Glomerular visceral epithelial cell (primary cell): ENCODE results near the gene DISC1.
"Not testable (repeated sequence)": the region's sequence is repeated elsewhere in the genome, so short reads cannot be mapped to it uniquely, and the experiment has no call there.

Experiments
- DNase-seq: peaks from one replicate; pipeline ENCODE4 v3.0.0-alpha.2; 2016; ENCODE audit errors: extremely low spot score

Gene DISC1

DNA sequence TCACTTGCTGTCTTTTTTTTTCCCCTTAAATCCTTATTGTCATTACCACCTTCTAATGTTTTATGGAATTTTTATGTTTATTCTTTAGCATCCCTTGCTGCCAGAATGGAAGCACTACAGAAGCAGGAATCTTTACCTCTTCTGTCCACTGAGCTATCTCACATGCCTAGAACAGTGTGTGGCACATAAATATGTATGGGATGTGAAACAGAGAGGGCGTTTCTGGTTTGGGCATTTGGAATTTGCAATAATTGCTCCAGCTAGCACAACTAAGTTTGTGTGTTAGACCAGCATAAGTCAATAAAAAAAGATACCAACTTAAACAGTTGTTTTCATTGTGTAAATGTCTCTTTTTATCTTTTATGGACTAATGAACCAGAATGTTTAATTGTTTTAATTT, 330.8 kb downstream of the DISC1 start:
- no peak for DNase-seq

DNA sequence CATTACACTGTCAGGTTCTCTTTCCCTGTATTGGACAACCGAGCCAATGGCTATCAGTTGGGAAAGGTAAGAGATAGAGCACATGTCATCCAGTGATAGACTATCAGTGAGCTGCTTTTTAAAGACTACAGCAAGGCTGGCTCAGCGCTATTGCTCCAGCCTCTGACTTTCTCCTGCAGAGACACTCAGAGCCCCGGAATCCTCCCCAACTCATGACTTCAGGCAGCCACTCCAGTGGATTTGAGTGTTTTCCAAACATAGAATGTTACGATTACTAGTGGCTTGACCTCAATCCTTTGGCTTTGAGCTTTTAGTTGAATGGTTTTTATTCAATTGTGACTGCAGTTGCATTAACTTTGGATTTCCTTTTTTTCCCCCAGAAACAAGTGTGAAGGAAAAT, 331.9 kb downstream of the DISC1 start:
- no peak for DNase-seq

DNA sequence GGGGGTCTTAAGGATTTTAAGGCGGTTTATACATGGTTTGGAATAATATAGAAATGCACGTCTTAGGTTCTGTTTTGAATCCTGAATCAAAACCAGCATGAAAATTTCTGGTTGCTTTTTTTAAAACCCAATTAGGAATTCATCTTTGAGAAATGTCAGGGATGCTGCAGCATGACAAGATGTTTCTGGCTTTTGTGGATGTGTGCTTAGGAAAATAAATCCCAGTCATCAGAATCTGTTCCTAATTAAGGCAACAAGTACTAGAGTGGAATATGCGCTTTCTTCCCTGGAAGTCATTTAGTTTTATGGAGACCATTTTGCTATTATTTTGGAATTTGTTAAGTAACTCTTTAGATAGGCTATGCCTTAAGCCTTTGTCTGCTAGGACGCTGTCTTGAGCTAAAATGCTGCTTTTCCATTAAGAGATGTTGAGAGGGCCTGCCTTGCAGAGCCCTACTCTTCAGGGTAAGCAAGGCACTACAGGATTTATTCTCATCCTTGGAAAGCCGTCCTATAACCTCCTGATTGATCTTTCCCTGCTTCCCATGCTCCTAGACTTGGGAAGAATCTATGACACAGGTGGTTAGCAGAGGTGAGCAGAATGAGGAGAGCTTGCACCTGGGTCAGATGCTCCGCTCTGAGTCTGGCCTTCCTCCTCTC, 332.8 kb downstream of the DISC1 start:
- DNase-seq, result no peak

DNA sequence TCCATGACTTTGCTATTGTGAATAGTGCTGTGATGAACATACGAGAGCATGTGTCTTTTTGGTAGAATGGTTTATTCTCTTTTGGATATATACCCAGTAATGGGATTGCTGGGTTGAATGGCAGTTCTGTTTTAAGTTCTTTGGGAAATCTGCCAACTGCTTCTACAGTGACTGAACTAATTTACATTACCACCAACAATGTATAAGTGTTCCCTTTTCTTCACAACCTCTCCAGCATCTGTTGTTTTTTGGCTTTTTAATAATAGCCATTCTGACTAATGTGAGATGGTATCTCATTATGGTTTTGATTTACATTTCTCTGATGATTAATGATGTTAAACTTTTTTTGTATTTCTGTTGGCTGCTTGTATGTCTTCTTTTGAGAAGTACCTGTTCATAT, 335.2 kb downstream of the DISC1 start:
- DNase-seq, result not testable (repeated sequence)

DNA sequence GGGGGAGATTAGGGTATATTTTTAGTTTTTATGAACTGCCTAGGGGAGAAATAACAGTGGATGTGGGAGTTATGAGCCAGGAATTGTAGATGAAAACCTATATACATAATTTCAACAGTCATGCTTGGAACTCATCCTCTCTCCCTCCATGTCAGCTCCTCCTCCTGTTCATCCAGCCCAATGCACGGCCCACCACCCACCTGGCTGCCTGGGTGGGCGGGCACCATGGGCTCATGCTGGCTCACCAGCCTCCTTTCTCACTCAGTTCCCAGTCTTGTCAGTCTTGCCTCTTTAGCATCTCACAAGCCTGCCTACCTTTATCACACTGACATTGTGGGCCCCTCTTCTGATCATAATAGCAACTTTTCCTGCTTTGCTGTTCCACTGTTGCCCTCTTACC, 336.0 kb downstream of the DISC1 start:
- DNase-seq, result no peak

DNA sequence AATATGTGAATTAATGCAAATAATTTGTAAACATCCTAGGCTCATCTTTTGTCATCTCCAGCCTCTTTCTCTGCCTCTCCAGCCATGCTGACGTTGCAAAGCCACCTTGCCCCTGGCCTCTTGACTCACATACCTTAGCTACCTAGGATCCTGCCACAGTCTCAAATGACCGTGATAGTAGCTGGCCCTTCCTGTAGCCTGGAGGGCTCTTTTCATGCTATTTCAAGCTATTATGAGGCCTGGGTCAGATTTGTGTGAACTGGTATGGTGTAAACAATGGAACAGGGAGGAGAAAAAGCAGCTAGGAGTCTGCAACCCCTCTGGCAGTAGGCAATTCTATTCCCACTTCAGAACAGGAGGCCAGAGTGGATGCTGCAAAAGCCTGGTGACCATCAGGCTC, 337.7 kb downstream of the DISC1 start:
- DNase-seq, result no peak

DNA sequence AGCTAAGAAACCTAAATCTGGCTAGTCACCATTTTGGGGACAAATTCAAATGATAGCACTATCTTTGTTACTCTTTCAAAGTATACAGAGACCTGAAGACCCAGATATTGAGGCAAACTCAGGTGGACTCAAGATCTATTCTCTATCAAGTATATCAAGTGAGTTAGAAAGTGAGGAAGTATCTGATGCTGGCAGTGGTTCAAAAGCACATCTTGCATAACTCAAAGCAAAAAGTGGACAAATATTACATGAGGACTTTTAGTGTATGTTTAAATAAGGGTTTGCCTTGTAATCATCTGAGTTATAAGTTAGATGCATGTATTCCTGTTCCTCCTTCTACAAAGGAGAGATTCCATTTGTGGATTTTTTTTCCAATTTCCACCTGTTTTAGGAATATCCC, 338.4 kb downstream of the DISC1 start:
- no peak for DNase-seq

DNA sequence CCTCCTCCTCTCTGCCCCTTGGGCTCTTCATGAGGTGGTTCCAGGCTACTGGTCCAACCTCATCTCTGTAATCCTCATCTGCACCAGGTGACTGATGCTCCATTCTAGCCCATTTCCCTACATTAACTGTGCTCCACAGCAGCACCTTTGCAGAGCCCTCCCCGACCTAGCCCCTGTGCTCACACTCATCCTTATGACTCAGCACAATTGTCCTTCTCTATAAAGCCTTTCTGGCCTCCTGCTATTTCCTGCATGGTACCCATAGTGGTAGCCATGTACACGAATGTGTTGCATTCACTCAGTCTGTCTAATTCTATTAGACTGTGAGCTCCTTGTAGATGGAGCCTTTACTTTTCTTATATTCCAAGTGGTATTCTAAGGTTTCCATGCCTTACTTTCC, 339.0 kb downstream of the DISC1 start:
- DNase-seq, result no peak

DNA sequence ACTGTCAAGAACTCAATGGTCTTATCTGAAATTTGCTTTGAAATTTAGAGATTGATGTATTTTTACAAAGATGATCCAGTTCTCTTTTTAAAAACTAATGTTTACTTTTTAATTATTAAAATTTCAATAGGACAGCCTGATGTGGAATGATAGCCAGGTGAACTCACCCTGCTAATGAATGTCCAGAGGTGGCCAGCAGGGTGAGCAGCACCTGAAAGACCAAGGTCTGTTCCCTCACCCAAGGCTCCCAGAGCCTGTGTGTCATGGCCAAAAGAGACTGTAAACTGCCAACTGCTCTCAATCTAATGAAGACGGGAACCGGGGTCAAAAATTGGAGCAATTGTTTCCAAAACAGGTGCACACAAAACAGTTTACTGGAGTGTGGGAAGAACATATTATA, 340.4 kb downstream of the DISC1 start:
- no peak for DNase-seq

DNA sequence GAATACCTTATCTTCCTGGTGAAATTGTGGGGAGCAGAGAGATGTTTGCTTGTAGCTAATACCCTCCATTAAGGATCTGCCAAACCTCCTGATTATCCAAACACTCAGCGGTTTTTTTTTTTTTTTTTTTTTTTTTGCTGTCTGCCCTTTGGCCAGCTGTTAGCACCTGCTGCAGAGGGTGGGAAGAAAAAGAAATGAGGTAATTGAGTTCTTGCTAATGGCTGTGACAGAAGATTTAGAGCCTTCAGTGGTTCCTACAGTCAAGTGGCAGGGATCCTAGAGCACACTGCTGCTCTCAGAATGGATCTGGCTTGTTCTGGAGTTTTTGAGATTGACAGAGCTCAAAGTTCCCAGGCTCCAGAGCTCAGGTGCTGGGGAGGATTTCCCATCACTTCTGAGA, 342.5 kb downstream of the DISC1 start:
- DNase-seq, result no peak

DNA sequence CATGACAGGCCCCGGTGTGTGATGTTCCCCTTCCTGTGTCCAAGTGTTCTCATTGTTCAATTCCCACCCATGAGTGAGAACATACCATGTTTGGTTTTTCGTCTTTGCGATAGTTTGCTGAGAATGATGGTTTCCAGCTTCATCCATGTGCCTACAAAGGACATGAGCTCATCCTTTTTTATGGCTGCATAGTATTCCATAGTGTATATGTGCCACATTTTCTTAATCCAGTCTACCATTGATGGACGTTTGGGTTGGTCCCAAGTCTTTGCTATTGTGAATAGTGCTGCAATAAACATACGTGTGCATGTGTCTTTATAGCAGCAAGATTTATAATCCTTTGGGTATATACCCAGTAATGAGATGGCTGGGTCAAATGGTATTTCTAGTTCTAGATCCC, 343.2 kb downstream of the DISC1 start:
- not testable (repeated sequence) for DNase-seq

DNA sequence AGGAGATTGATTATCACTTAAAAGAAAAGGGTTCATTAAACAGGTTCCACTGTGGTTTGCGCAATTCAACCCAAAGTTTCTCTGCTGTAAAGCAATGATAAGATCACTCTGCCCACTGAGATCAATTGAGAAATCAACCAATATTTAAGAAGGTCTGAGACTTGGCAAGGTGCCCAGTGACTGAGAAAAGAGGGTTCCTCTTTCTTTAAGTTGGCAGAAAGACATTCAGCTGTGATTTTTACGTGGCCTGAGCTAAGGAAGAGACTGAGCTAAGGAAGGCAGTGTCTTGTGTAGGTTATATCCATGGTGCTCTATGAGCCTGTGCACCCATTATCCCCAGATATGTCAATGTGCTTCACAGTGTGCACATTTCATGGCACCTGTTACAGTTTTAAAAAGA, 344.1 kb downstream of the DISC1 start:
- no peak for DNase-seq

DNA sequence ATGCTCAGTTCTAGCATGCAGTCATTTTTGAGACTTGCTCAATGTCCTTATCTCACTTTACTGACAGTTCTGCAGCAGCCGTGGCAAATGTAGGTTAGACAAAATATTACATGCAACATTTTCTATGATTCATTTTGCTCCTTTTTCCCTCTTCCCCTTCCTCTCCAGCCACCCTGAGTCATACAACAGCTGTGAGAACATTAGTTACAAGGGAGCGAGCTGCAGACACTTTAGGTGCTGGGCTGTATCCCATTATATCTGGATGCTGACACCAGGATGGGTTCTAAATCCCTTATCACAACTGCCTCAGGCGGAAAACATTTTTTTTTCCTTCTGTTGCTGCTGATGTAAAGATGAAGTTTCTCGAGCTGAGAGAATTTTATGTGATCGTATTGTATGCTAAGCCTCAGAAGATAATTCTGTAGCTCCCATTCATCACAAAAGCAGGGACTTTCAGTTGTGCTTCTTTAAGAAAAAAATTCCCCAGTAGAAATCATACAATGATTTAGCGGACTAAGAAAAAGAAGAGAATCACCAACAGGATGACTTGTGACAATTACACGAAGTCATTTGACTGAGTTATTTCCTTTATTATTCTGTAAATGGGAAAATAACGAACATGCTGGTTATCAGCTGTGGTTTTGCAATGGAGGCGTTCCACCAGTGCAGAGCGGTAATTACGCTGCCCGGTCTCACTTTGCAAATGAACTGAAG, 345.0 kb downstream of the DISC1 start:
- peak; percentile 43 for DNase-seq

DNA sequence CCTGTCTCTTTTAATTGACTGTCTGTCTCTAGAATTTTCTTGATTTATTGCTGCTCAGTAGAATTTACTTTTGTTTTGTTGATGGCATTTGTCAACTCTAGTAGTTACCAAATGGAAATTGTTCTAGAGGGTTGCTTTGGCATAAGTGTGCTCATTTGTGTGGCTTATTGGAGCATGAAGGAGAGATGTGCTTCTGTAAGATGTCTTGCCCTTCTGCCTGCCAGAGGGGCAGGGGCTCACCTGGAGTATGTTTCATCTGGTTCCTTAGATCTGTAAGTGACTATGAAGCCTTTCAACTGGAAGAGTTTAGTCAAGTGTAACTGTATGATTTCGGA, 345.5 kb downstream of the DISC1 start:
- no peak for DNase-seq

DNA sequence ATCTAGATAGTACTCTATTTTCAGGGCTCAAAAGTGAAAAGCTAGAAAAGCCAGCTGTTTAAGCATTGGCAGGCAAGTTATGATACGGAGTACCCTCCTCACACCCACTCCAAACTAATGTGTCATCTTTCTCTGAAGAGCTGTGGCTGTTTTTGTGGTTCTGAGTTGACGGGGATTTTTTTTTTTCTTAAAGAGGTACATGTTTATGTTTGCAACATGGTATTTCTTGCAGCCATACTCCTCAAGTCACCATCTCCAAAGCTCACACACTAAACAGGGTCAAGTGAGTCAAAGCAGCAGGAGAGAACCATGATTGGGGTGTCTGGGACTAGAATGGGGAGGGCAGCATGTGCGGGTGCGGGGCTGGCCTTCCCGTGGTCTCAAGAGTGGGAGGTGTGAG, 347.2 kb downstream of the DISC1 start:
- DNase-seq, result no peak

DNA sequence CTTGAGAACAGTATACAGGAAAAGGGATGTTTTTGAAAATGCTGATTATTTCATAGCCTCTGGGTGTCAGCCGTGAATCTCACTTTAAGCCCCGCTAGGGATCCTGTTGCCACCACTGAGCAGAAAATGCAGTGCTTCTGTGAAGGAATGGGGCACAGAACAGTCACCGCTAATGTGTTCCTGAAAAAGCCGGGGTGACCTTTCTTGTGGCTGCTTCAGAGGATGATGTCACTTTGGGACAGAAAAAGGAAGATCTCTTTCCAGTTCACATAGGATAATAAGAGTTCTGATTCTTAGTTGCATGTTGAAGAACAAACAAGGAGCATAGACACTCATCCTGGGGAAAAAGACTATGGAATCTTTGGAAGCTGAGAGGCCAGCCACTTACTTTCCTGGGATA, 349.6 kb downstream of the DISC1 start:
- no peak for DNase-seq

DNA sequence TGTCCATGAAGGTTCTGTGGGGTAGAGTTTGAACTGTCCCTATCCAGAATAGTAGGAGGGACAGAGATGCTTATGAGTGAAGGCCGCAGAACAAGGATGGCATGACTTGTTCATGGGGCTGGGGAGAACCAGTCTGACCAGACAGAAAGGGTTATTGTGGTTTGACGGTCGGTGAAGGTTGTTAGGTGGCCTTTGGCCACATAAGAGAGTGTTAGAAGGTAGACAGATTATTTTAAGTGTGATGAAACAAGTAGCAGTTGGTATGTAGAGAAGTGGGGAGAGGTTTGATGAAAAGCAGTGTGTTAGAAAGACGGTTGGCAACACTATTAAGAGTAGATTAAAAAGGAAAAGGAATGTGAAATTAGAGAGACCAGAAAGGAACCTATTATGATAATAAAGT, 355.1 kb downstream of the DISC1 start:
- DNase-seq, result no peak

DNA sequence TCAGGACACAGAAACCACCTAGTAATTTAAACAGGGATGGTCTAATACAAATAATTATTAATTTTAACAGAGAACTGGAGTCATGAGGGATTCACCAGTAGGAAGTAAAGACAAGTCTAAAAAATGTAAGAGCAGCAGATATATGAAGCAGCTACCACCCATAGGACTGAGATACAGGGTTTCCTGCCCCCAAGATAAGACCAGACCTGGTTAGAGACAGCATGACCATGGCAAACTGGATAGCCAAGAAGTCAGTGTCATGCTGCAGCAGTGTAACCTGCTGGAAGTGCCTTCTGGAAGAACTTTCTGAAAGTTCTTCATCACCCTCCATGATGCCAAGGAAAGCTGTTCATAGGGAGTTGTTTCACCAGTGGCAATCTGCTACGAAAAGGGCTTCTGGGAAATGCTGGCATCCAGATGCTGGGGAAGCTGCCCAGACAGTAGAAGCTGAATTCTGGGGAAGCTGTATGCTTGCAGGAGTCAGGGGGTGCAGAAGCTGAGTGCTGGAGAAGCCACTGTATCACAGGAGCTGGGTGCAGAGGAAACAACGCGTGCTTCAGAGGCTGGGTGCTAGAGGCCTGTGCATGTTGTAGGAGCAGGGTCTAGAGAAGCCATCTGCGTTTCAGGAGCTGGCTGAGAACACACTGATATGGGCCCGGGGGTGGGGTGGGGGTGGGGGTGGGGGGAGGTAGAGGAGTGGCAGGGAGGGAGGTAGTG, 356.4 kb downstream of the DISC1 start:
- no peak for DNase-seq

DNA sequence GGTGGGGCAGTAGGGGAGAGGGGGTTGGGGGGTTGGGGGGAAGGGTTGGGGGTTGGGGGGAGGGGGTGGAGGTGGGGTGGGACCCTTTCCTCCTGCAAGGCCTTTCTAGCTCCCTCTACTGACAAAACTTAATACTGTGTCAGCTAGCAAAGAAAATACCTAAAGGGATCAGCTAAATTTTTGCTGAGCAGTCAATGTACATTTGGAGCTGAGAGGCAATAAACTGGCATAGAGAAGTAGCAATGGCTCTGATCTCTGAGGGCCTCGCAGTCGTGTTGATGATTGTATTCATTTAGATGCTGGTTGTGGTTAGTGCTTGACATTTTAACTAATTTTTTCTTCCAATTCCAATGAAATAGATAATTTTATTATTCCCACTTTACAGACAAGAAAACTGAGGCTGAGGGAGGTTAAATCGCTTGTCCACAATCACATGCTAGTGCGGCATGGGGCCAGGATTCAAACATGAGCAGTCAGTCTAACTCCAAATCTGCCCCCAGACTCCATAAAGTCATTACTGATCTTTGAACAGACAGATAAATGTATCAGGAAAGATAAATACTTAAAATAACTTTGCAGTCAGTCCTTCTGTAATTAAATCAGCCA, 357.1 kb downstream of the DISC1 start:
- no peak for DNase-seq

DNA sequence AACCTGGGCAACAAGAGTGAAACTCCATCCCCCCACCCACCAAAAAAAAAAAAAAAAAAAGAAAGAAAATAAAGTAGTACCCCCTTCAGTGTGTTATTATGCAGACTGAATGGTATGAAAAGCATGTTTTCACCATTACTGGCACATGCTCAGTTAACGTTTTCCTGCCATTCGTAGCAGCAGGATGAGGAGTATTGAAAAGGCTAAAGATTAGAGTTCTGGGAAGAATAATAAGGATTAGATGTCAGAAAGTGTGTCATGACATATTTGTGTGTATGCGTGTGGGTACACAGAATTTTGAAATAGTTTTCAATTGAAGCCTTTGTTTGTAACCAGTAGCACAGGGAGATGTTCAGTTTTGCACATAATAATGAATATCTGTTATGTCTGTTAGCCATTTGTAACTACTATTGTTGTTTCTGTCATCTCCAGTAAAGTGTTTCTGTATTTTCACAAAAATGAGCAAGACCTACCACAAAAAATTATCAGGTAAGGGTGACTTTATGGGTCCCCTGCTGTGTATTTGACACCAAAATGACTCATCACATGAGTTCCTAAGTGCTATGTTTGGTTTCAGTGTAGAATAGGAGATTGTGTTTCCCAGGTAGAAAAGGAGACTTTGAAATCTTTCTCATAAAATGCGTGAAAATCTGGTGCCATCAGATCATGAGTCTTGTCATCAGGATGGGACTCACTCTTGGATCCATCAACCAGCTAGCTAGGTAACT, 358.9 kb downstream of the DISC1 start:
- no peak for DNase-seq

DNA sequence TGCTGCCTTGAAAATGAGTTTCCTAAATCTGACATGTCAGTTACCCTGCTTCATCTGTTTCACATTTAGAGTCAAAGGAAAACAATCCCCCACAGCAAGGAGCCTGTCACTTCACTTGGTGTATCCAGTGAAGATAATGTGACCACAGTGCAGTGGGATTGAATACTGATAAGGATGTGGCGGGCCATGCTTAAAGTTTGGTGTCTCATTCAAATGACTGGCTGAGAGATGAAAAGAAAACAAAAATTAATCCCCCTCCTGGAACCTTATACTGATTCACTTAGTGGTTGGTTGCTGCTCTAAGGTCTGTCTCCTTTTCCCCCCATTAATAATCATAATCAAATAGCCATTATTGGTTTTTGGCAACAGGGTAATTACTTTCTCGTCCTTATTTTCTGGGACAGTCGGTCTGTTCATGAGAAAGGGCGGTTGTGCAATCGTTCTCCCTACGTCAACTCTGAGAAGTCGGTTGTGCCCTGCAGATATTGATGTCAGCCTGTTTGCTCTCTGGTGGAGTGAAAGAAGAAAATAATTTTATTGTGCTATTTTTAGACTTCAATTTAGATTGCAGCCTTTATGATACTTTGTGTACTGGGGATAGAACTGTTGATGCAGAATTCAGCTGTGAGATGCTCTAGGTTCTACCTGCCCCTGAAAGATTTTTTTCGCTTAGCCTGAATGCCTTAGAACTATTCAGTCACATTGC, 360.2 kb downstream of the DISC1 start:
- DNase-seq, result no peak

DNA sequence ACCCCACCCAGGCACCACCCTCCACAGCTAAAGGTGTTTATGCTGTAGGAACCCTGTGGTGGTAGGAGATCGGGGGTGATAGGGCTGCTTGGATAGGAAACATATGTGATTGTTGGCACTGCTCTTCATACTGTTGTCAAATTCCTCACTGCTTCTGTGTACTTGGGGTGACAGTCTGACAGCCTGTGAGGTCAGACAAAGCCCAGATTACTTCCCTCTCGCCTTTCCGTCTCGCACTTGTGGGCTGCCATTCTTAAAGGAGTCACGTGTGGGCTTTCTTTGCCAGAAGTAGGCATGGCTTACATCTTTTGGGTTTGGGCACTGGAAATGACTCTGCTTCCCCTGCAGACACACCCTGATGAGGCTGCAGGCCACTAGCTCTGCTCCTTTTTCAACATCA, 363.8 kb downstream of the DISC1 start:
- DNase-seq, result no peak
